ENCODE data around the gene CCDC154. TPM values are rescaled to one million over a fixed set of nuclear protein-coding genes. Genes with fewer than 3 reads are reported as not detected.

CCDC154 gene
- total and polyA plus RNA-seq, 2 experiments from 2014 or later = 0.18 TPM; not detected in 1

DNA sequence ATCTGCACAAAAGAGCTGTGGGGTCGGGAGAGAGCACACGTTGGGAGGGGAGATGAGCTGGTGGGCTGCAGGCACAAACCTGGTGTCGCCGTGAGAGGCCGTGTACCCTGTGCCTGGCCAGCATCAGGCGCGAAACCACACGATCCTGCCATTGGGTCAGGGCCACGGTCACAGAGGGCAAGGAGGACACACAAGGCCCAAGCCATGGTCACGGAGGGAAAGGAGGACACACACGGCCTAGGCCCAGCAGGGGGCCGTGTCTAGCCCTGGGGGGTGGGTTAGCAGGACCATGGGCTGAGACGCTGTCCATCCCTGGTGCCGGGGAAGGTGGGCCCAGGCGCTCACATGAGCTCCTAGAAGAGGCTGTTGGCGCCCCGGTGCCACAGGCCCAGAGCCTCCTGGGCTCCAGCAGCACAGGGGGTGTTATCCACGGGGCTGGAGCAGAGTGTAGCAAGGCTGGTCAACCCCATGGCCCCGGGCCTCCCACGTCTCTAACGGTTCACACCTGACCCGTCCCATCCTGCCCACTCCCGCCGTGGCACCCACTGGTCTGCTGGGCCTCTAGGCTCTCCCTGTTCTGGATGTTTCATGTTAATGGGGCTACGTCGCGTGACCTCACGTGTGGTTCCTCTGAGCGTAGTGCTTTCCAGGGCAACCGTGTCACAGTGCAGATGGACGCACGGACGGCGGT lies 7.5 kb upstream of the CCDC154 start:
- Histone ChIP-seq H3K27me3 (replicated peaks; ENCODE audit: insufficient read depth) (no peaks in the 10 kb centered on the region), H3K36me3 (ENCODE audit: low read depth) (no peaks in the 10 kb centered on the region), H3K9ac (no peak overlapping the region), H3F3A (ENCODE audit: insufficient read depth) (no peaks in the 10 kb centered on the region), H3K4me3 (no peak overlapping the region), H4K20me1 (ENCODE audit: insufficient read depth) (no peaks in the 10 kb centered on the region), H3K9me2 (ENCODE audit: insufficient read depth) (no peaks in the 10 kb centered on the region), H3K4me2 (ENCODE audit: unreplicated experiment) (no peak overlapping the region), H3K27ac (no peak overlapping the region), H3K79me2 (ENCODE audit: insufficient read depth) (no peaks in the 10 kb centered on the region), H2AFZ (no peak overlapping the region), H3K9me3 (ENCODE audit: low read depth) (no peaks in the 10 kb centered on the region), H3K4me1 (ENCODE audit: insufficient read depth) (no peaks in the 10 kb centered on the region)
- no peak for DNase-seq
- no peak for TF ChIP-seq EZH2phosphoT487 (IDR thresholded peaks at IDR 0.05; ENCODE audit: insufficient read depth, low read depth)
- no peak for TF ChIP-seq EZH2 (IDR thresholded peaks at IDR 0.05; ENCODE audit: insufficient read depth, poor library complexity, severe bottlenecking)
- in situ Hi-C loops (cut with MboI) = no loop called here
- 96 to 97% methylated on average over 32 to 34 of the region's 34 CpGs for WGBS, 2 experiments (ENCODE audit: low coverage in 1 of 2, low lambda C conversion rate in 2 of 2, missing lambda C conversion rate in 2 of 2)

DNA sequence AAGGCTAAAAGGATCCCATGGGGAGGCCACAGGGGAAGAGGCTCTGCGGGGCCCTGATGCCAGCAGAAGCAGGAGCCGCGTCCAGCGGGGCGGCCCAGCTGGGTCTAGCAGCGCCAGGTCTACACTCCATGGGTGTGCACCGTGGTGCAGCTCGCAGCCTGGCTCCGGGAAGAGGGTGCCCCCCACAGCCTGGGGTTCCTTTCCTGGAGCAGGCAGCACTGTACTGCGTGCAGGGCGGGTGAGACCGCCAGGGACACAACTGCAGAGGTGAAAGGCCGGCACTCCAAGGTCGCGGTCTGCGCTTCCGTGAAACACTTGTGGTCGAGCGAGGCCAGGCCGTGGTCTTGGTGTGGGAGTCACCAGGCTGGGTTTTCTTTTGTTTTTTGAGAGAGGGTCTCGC lies 6.5 kb upstream of the CCDC154 start:
- Histone ChIP-seq H3K9ac (no peak overlapping the region), H4K20me1 (ENCODE audit: insufficient read depth) (no peaks in the 10 kb centered on the region), H3K4me3 (no peak overlapping the region), H3K27ac (no peak overlapping the region), H3K4me1 (ENCODE audit: insufficient read depth) (no peaks in the 10 kb centered on the region), H3K79me2 (ENCODE audit: insufficient read depth) (no peaks in the 10 kb centered on the region), H2AFZ (no peak overlapping the region), H3K4me2 (ENCODE audit: unreplicated experiment) (no peak overlapping the region), H3K27me3 (replicated peaks; ENCODE audit: insufficient read depth) (no peaks in the 10 kb centered on the region), H3K9me2 (ENCODE audit: insufficient read depth) (no peaks in the 10 kb centered on the region), H3K9me3 (ENCODE audit: low read depth) (no peaks in the 10 kb centered on the region), H3F3A (ENCODE audit: insufficient read depth) (no peaks in the 10 kb centered on the region), H3K36me3 (ENCODE audit: low read depth) (no peaks in the 10 kb centered on the region)
- in situ Hi-C loops (cut with MboI) = no loop called here
- TF ChIP-seq EZH2phosphoT487 (IDR thresholded peaks at IDR 0.05; ENCODE audit: insufficient read depth, low read depth) (no peak), EZH2 (IDR thresholded peaks at IDR 0.05; ENCODE audit: insufficient read depth, poor library complexity, severe bottlenecking) (no peak)
- no peak for DNase-seq
- WGBS, 2 experiments (ENCODE audit: low coverage in 1 of 2, low lambda C conversion rate in 2 of 2, missing lambda C conversion rate in 2 of 2) = 98 to 99% methylated on average over 21 of the region's 21 CpGs

DNA sequence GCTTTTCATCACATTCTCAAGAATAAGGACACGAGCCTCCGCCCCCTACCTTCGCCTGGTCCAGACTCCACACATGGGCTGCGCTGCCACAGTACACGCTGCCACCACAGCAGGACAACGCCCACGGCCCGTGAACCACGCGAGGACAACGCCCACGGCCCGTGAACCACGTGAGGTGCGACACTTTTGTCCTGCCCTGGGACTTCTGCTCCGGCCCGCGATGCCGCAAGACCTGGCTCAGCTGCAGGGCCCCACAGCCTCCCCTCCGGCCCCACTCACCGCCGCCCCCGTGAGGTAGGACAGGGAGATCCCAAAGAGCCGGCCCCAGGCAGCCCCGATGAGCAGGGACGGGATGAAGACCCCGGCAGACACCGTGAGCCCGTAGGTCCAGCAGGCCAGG lies 5.9 kb upstream of the CCDC154 start:
- Histone ChIP-seq H3K9ac (no peak overlapping the region), H3K27me3 (replicated peaks; ENCODE audit: insufficient read depth) (no peaks in the 10 kb centered on the region), H3F3A (ENCODE audit: insufficient read depth) (no peaks in the 10 kb centered on the region), H3K4me3 (no peak overlapping the region), H3K79me2 (ENCODE audit: insufficient read depth) (no peaks in the 10 kb centered on the region), H2AFZ (no peak overlapping the region), H3K9me2 (ENCODE audit: insufficient read depth) (no peaks in the 10 kb centered on the region), H3K4me1 (ENCODE audit: insufficient read depth) (no peaks in the 10 kb centered on the region), H3K36me3 (ENCODE audit: low read depth) (no peaks in the 10 kb centered on the region), H4K20me1 (ENCODE audit: insufficient read depth) (no peaks in the 10 kb centered on the region), H3K9me3 (ENCODE audit: low read depth) (no peaks in the 10 kb centered on the region), H3K4me2 (ENCODE audit: unreplicated experiment) (no peak overlapping the region), H3K27ac (no peak overlapping the region)
- TF ChIP-seq EZH2phosphoT487 (IDR thresholded peaks at IDR 0.05; ENCODE audit: insufficient read depth, low read depth) (no peak), EZH2 (IDR thresholded peaks at IDR 0.05; ENCODE audit: insufficient read depth, poor library complexity, severe bottlenecking) (no peak)
- 91% methylated on average over 10 to 29 of the region's 29 CpGs for WGBS, 2 experiments (ENCODE audit: low coverage in 1 of 2, low lambda C conversion rate in 2 of 2, missing lambda C conversion rate in 2 of 2)
- DNase-seq = no peak
- in situ Hi-C loops (cut with MboI) = no loop called here

DNA sequence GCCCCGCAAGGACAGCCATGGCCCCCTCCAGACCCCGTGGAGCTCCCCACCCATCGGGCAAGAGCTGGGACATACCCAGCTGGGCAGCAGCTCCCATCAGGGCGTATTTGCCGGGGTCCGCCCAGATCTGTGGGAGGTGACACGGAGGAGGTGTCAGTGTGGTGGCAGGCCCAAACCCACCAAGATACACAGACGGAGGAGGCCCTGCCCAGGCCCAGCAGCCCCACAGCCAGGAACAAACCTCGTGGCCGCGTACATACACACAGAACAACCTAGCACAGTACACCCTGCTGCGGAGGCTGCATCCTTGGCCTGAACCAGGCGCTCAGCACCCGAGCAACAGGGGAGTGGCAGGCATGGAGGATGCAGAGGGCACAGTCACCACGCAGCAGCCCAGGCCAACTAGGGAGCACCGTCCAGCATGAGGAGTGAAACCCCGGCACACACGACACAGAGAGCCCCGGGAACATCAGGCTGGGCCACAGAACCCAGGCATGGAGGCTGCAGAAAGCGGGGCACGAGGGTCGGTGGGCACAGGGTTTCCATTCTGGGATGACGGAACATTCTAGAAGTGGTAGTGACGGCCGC lies 4.9 kb upstream of the CCDC154 start:
- in situ Hi-C loops (cut with MboI) = no loop called here
- Histone ChIP-seq H2AFZ (no peak overlapping the region), H3K4me1 (ENCODE audit: insufficient read depth) (no peaks in the 10 kb centered on the region), H3K27me3 (replicated peaks; ENCODE audit: insufficient read depth) (no peaks in the 10 kb centered on the region), H4K20me1 (ENCODE audit: insufficient read depth) (no peaks in the 10 kb centered on the region), H3F3A (ENCODE audit: insufficient read depth) (no peaks in the 10 kb centered on the region), H3K79me2 (ENCODE audit: insufficient read depth) (no peaks in the 10 kb centered on the region), H3K27ac (no peak overlapping the region), H3K4me3 (no peak overlapping the region), H3K9ac (no peak overlapping the region), H3K4me2 (ENCODE audit: unreplicated experiment) (no peak overlapping the region), H3K9me3 (ENCODE audit: low read depth) (no peaks in the 10 kb centered on the region), H3K36me3 (ENCODE audit: low read depth) (no peaks in the 10 kb centered on the region), H3K9me2 (ENCODE audit: insufficient read depth) (no peaks in the 10 kb centered on the region)
- TF ChIP-seq EZH2phosphoT487 (IDR thresholded peaks at IDR 0.05; ENCODE audit: insufficient read depth, low read depth) = no peak
- TF ChIP-seq EZH2 (IDR thresholded peaks at IDR 0.05; ENCODE audit: insufficient read depth, poor library complexity, severe bottlenecking) = no peak
- 96 to 98% methylated on average over 25 of the region's 25 CpGs for WGBS, 2 experiments (ENCODE audit: low coverage in 1 of 2, low lambda C conversion rate in 2 of 2, missing lambda C conversion rate in 2 of 2)
- DNase-seq = no peak
